Fibroblast of gingiva (primary cell): ENCODE data around the gene FAM184B.

ENCODE experiments used
- DNase-seq: peaks from one replicate; pipeline ENCODE4 v3.0.0-alpha.2; 2011; ENCODE audit warnings: low read depth

Gene FAM184B

DNA sequence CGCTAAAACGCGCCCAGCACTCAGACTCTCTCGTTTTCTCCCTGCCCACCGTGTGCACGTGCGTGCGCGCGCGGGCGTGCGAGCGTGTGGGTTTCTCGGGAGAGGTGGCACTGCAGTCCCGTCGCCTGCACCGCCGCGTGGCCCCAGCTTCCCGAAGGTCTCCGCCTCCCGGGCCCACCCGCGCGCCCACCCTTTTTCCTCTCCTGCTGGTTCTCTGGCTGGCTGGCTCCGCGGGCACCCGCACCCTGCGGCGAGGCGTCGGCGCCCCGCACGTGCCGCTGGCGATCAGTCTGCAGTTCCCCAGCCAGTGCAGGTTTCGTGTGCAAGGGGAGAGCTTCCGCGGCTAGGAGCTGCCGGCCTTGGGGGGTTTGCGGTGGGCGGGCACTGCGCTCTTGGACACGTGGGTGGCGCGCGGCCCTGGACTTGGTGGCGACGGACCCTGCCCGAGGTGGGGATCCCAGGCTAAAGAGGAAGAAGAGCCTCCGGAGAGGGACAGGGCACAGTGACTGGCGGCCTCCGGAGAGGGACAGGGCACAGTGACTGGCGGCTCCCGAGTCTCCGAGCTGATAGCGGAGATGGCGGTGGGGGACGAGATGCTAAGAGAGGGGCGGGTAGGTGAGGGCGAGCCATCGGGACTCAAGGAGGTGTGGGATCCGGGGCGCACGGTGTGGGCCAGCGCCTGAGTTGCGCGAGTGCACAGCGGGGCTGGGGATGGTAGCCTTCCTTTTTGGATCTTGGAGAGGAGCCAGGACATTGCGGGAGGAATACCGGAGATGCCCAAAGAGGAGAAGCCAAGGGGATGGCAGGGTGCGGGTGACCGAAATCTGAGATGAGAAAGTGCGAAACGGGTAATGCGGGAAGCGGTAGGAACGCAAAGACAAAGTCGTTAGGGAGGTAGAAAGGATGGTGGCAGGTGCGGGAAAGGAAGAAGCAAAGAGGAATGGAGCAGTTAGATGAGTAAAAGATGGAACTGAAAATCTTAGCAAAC, at the start of gene FAM184B:
Gene FAM184B, minus strand, starts transcription at position 322 of the 988 bp plus-strand sequence. CDS start 322 bp downstream, outside the sequence.
- DNase-seq = no peak

- DNase-seq = no peak
Observed at GRCh38 chr4:17823871-17824669, 42.6 kb upstream of the FAM184B start.

- peak; percentile 81 for DNase-seq
Observed at GRCh38 chr4:17817027-17817426, 35.6 kb upstream of the FAM184B start.

- DNase-seq = no peak
Observed at GRCh38 chr4:17816142-17816541, 34.7 kb upstream of the FAM184B start.

DNA sequence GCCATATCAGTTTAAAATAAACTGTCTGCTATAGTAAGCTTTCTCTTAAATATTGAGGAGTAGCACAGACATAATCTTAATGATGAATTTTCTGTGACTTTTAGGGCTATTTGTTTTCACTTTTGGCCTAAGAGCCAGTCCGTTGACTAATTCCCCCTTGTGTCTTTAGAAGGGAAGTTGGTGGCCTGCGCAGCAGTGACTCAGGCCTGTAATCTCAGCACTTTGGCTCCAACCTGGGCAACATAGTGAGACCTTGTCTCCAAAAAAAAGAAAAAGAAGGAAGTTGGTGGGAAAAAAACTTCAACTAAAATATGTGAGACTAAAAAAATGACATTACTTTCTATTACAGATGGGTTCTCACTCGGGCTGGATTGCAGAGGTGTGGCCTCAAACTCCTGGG, 32.7 kb upstream of the FAM184B start:
- DNase-seq = peak; percentile 44

DNA sequence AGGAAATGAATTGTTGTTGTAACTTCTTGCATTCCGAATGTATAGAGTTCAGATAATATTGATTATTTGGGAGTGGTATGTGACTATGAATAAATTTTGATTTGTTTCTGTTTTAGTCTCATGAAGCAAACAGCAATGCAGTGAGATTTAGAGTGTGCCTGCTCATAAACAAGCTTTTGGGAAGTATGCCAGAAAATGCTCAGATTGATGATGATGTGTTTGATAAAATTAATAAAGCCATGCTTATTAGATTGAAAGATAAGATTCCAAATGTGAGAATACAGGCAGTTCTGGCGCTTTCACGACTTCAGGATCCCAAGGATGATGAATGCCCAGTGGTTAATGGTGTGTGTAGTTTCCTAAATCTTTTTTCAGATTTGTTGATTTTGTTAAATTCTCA, 31.4 kb upstream of the FAM184B start:
- DNase-seq = peak; percentile 4

- no peak for DNase-seq
Observed at GRCh38 chr4:17812125-17812524, 30.7 kb upstream of the FAM184B start.

DNA sequence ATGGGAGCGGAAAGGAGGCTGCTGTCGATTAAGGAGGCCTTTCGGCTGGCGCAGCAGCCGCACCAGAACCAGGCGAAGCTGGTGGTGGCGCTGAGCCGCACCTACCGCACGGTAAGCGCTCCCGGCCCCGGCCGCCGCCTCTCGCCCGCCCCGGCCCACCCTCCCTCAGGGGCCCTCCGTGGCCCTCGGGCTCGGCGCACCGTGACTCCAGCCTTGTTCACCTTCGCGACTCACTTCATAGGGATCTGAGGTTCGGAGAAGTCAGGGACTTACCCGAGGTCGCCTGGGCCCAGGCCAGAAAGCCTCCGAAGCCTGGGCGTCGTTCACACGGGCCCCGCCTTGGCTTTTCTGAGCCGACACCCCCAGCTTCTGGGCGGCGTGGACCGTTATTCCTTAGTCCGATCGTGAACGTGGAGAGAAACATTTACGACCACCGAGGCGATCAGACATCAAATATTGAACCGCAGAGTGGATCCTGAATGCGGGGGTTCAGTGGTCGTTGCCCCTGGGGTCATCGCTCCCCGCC, 29.7 kb upstream of the FAM184B start:
- no peak for DNase-seq

DNA sequence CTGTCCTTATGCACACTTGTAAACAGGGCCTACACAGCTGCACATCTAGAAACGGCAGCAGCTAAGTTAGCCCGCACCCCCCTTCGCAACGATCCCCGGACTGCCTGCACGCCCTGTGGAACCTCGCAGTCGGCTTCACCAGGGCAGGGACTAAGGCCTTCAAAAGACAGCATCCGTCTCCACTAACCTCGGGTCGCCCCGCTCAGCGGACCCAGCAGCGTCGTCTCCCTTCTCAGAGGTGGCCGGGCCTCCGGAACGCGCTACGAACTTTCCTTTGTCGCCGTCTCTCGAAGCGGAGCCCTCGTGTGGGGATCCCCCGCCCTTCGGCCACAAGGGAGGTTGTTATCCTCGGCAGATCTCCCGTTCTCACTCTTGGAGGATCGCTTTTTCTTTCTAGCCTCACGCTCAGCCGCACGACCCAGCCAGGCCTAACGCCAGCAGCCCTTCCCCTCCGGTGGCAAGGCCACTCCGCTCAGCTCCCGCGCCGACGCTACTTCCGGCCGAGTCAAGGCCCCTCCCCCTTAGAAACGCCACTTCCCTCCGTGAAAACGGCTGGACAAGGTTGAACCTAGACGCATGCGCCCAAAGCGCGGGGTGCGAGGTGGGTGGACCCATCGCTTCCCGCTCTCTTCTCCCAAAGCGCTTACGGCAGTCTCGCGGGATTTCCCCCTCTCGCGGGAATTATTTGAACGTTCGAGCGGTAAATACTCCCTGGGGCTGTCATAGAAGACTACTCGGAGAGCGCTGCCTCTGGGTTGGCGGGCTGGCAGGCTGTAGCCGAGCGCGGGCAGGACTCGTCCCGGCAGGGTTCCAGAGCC, 29.0 kb upstream of the FAM184B start, which contains the start of the genes DCAF16 and NCAPG:
Gene DCAF16, minus strand, starts transcription at position 498 of the 818 bp plus-strand sequence. CDS start 6,616 bp downstream, outside the sequence.
Gene NCAPG, plus strand, starts transcription at position 720 of the 818 bp plus-strand sequence. CDS start 99 bp downstream, outside the sequence.
- DNase-seq = peak; percentile 99

- DNase-seq = no peak
Observed at GRCh38 chr4:17809667-17810066, 28.2 kb upstream of the FAM184B start.

DNA sequence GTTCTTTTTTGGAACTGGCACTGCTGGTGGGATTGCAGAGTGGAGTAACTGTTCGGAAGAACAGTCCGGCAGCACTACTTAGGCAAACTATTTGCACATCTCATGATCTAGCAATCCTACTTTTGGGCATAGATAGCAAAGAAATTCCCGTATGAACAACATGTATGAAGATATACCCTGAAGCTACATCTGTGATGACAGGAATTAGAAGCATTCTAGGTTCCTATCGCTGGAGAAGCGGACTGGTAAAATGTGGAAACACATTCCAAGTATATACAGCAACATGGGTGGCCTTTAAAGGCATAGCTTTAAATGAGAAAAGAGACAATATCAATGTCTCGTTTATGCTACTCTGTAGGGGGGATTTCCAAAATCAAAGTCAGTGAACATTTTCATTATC, 26.0 kb upstream of the FAM184B start:
- peak; percentile 33 for DNase-seq

- no peak for DNase-seq
Observed at GRCh38 chr4:17805580-17806155, 24.2 kb upstream of the FAM184B start.

DNA sequence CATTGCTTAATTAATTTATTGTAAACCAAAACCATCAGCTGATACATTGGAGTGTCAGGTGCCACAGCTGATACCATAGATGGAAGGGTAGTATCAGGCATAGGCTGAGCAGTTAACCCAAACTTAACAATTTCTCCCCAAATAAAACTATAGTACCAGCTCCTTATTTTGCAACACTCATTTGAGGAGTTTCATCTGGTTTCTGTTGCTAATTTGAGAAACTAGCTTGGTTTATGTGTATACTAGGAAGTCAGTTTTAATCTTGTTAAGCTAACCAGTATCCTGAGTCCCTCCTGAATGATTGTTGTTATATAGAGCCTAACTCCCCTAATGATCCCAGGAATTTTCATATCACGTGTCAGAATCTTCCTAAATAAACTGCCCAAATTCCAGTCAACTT, 16.4 kb upstream of the FAM184B start:
- DNase-seq = no peak

- no peak for DNase-seq
Observed at GRCh38 chr4:17794730-17795129, 13.3 kb upstream of the FAM184B start.

DNA sequence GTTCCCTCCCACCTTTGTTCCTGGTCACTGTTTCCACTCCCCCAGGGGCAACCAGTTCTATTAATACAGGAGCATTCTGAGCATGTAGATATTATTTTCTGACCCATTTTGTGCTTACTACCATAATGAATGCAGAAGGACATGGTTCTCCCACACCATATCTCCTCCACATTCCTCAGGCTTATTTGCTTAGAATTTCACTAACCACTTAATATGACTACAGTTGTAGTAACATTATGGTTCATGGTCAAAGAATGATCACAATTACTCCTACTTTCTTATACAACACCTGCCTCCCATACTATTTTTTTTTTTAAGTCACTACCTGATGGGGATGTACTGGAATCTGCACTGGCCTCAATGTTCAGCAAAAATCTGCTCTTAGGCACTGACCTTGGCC, 7.5 kb upstream of the FAM184B start:
- no peak for DNase-seq

GRCh38 chr4:17787315-17787714, 5.9 kb upstream of the FAM184B start:
- DNase-seq = peak; percentile 11

DNA sequence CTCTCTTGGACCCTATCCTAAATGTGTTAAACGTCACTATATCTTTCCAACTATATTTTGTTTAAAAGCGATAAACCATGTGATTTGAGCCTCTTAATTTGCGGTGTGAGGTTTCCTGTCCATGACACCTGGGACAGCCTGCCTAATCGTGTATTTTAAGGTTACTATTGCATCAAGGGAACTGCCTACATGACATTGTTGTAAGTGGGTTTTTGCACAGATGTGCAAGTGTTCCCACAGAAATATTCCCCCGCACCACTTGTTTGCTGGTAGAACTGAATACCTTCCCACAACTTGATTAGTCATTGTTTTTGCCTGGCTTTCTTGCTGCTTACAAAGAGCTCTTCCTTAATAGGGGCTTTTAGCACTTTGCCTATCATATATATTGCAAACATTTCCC, 5.1 kb upstream of the FAM184B start:
- DNase-seq = no peak

GRCh38 chr4:17785858-17786257, 4.4 kb upstream of the FAM184B start:
- DNase-seq = no peak

- peak; percentile 27 for DNase-seq
Observed at GRCh38 chr4:17780501-17781299, 721 bp downstream of the FAM184B start.

- DNase-seq = no peak
Observed at GRCh38 chr4:17778431-17778830, 3.0 kb downstream of the FAM184B start.
